Keratinocyte (primary cell): ENCODE measurements around the gene RAMP1. TPM values are rescaled to one million over a fixed set of nuclear protein-coding genes. Genes with fewer than 3 reads are reported as not detected.

ENCODE experiments used
- DNase-seq: peaks from one replicate; pipeline ENCODE4 v3.0.0-alpha.2; 2011; ENCODE audit warnings: low read depth, missing footprints, low spot score
- FAIRE-seq: peaks from 2 replicates; lab custom pipeline; 2011; peaks lifted over from hg19 to GRCh38; lab: Jason Lieb, UNC
- H2AFZ ChIP-seq: 2 replicates; pipeline ENCODE4 v1.6.0; 2012; ENCODE audit warnings: low read length, control low read depth, inconsistent platforms; ENCODE audit not compliant: control insufficient read depth
- H3K27ac ChIP-seq: 2 replicates; pipeline ENCODE4 v1.5.1; 2011; ENCODE audit warnings: low read length; ENCODE audit not compliant: control insufficient read depth, insufficient read depth
- H3K27me3 ChIP-seq: 3 replicates; pipeline ENCODE4 v1.6.0; 2011; ENCODE audit warnings: low read length; ENCODE audit not compliant: control insufficient read depth, insufficient read depth; ENCODE audit errors: extremely low read depth
- H3K36me3 ChIP-seq, 2 experiments: 2 replicates in 1 of 2; 3 replicates in 1 of 2; pipeline ENCODE4 v1.5.1; 2011; ENCODE audit warnings: low read length in 2 of 2, mild to moderate bottlenecking in 1 of 2; ENCODE audit not compliant: control insufficient read depth in 2 of 2, insufficient read depth in 2 of 2; ENCODE audit errors: extremely low read depth in 1 of 2
- H3K4me1 ChIP-seq: 3 replicates; pipeline ENCODE4 v1.5.1; 2011; ENCODE audit warnings: low read length; ENCODE audit not compliant: control insufficient read depth, insufficient read depth; ENCODE audit errors: extremely low read depth
- H3K4me2 ChIP-seq: 3 replicates; pipeline ENCODE4 v1.6.0; 2011; ENCODE audit warnings: low read depth, low read length; ENCODE audit not compliant: control insufficient read depth, insufficient read depth; ENCODE audit errors: extremely low read depth
- H3K4me3 ChIP-seq, 3 experiments: fragments of 200-600 bp in 1 of 3; sonication (generic) in 1 of 3; 2 replicates in 2 of 3; 3 replicates in 1 of 3; pipeline ENCODE4 v1.5.1; 2011 to 2016; ENCODE audit warnings: low read length in 3 of 3, mild to moderate bottlenecking in 3 of 3, control low read depth in 2 of 3, inconsistent platforms in 1 of 3, low read depth in 1 of 3, mixed read lengths in 1 of 3, mixed run types in 1 of 3, moderate library complexity in 1 of 3; ENCODE audit not compliant: control insufficient read depth in 2 of 3, insufficient read depth in 2 of 3; ENCODE audit errors: extremely low read depth in 1 of 3
- H3K79me2 ChIP-seq: 2 replicates; pipeline ENCODE4 v1.6.0; 2012; ENCODE audit warnings: low read length; ENCODE audit not compliant: control insufficient read depth, insufficient read depth
- H3K9ac ChIP-seq: 3 replicates; pipeline ENCODE4 v1.6.0; 2011; ENCODE audit warnings: low read length; ENCODE audit not compliant: control insufficient read depth, insufficient read depth; ENCODE audit errors: extremely low read depth
- H3K9me1 ChIP-seq: 3 replicates; pipeline ENCODE4 v1.6.0; 2011; ENCODE audit warnings: low read length; ENCODE audit not compliant: control insufficient read depth, insufficient read depth; ENCODE audit errors: extremely low read depth
- H3K9me3 ChIP-seq: 2 replicates; pipeline ENCODE4 v1.5.1; 2012; ENCODE audit warnings: low read depth, low read length; ENCODE audit not compliant: control insufficient read depth
- H4K20me1 ChIP-seq: 3 replicates; pipeline ENCODE4 v1.6.0; 2011; ENCODE audit warnings: low read length; ENCODE audit not compliant: control insufficient read depth, insufficient read depth; ENCODE audit errors: extremely low read depth
- CTCF ChIP-seq, 3 experiments: IDR thresholded peaks in 1 of 3; conservative IDR thresholded peaks in 1 of 3; optimal IDR thresholded peaks in 1 of 3; 2 replicates in 2 of 3; 3 replicates in 1 of 3; pipeline versions ENCODE3 to v1.5.1; 2011; ENCODE audit warnings: low read length in 3 of 3, mild to moderate bottlenecking in 3 of 3, moderate library complexity in 2 of 3, control low read depth in 1 of 3, inconsistent platforms in 1 of 3; ENCODE audit not compliant: insufficient read depth in 2 of 3; ENCODE audit errors: extremely low read depth in 1 of 3
- EZH2 ChIP-seq: IDR thresholded peaks from one replicate; pipeline ENCODE4 v1.6.1; 2012; ENCODE audit warnings: inconsistent platforms, mild to moderate bottlenecking, low read length, moderate library complexity
- dilution Hi-C: fragments of 300-500 bp; cut with MboI; formaldehyde crosslinking; loops from one replicate; pipeline ENCODE4 v1.7.0; 2020; ENCODE audit warnings: low sequenced_read_pairs; ENCODE audit not compliant: extremely low pct_ligation_motif_present
- polyA plus RNA-seq, 5 experiments: library from polyadenylated mRNA; depleted of rRNA in 3 of 5; stranded (reverse) in 3 of 5; stranded (forward) in 1 of 5; unstranded in 1 of 5; fragments of >200 nt; gene quantifications; 1 replicate in 1 of 5; 2 replicates in 3 of 5; 3 replicates in 1 of 5; pipeline versions ENCODE4 v1.2.1 to v1.2.3, GENCODE V29; 2011 to 2012; ENCODE audit warnings: missing spikeins in 2 of 5, low read depth in 1 of 5, low replicate concordance in 1 of 5

RAMP1 gene
- polyA plus RNA-seq, 1 donor (not counting 4 experiments of a cell fraction or from before 2014, with no cell fraction given): 0.69 TPM

DNA sequence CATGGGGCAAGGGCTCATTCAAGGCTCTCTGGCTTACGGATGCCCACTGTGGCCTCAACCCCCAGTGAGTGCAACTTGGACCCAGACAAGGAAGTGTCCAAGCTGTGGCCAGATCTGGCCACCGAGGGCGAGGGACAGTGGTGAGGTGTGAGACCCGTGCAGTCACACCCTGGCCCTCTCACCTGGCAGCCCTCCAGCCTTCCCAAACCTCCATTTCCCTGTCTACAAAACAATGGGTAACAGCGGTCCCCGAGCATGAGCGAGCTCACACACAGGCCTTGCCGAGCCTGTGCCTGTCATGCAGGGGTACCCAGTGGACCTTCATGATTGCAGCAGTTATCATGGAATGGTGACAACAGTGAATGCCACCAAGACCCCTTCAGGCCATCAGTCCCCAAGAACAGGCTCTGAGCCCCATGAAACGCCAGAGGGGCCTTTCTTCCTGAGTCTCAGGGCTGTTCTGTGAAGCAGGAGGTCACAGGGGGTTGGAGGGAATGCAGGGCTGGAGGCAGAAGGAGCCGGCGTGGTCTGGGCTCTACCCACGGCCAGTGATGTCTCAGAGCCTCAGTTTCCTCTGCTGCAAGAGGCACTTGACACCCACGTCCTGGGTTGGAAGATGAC lies 49.8 kb downstream of the RAMP1 start:
- no peaks in the 10 kb centered on the region for H4K20me1 ChIP-seq
- TF ChIP-seq EZH2 (no peak), CTCF (optimal IDR thresholded peaks at IDR 0.05 in 1 of 3, IDR thresholded peaks at IDR 0.05 in 1 of 3, conservative IDR thresholded peaks at IDR 0.05 in 1 of 3; ENCODE audit: extremely low read depth in 1 of 3, insufficient read depth in 2 of 3, low read length in 3 of 3) (no peak)
- H3K9me1 ChIP-seq: no peaks in the 10 kb centered on the region
- dilution Hi-C loops: no loop called here
- H2AFZ ChIP-seq: no peak overlapping the region
- no peak overlapping the region for H3K4me2 ChIP-seq
- no peaks in the 10 kb centered on the region for H3K4me1 ChIP-seq
- H3K27ac ChIP-seq: no peak overlapping the region
- H3K27me3 ChIP-seq: no peaks in the 10 kb centered on the region
- FAIRE-seq (no peak), DNase-seq (no peak)
- H3K9ac ChIP-seq: no peak overlapping the region
- H3K9me3 ChIP-seq: peaks cover 2% of the 10 kb centered on the region
- no peak overlapping the region for H3K4me3 ChIP-seq
- no peaks in the 10 kb centered on the region for H3K79me2 ChIP-seq
- H3K36me3 ChIP-seq: no peaks in the 10 kb centered on the region

- Histone ChIP-seq H3K4me3 (no peak overlapping the region), H3K79me2 (no peaks in the 10 kb centered on the region), H3K27ac (no peak overlapping the region), H3K4me2 (no peak overlapping the region), H2AFZ (no peak overlapping the region), H4K20me1 (no peaks in the 10 kb centered on the region), H3K9ac (no peak overlapping the region), H3K9me3 (peaks cover 2% of the 10 kb centered on the region), H3K4me1 (no peaks in the 10 kb centered on the region), H3K9me1 (no peaks in the 10 kb centered on the region), H3K36me3 (no peaks in the 10 kb centered on the region), H3K27me3 (no peaks in the 10 kb centered on the region)
- TF ChIP-seq CTCF (optimal IDR thresholded peaks at IDR 0.05 in 1 of 3, IDR thresholded peaks at IDR 0.05 in 1 of 3, conservative IDR thresholded peaks at IDR 0.05 in 1 of 3; ENCODE audit: extremely low read depth in 1 of 3, insufficient read depth in 2 of 3, low read length in 3 of 3) (no peak), EZH2 (no peak)
- DNase-seq: no peak
- FAIRE-seq: no peak
- dilution Hi-C loops: no loop called here
These were observed 50.5 kb downstream of the RAMP1 start for GRCh38 chr2:237909801-237910475.
